DMS 273 (cell line): ENCODE measurements around the gene ENTPD1.
"Not testable (repeated sequence)": the region's sequence is repeated elsewhere in the genome, so short reads cannot be mapped to it uniquely, and the experiment has no call there.

Source experiments
- DNase-seq: peaks from one replicate; lab custom pipeline; 2025; ENCODE audit not compliant: unreplicated experiment; lab: John Stamatoyannopoulos, UW

The ENTPD1 gene

DNA sequence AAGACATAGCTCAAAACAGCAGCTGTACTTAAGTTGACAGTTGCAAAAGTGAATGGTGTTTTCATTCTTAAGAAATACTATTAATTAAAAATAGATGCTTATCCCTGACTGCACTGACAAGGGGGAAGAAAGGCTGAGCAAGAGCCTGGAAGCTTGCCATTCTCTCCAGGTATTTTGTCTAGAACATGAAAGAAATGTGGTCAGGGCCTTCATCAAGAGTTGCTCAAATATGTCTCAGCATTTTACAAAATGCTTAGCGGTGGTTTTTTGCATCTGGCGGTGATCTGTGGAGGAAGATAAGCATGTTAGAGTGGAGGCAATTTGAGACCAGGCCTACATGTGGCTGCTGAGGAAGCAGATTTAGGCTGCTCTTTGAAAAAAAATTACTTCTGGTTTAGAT, 105.4 kb downstream of the ENTPD1 start:
- DNase-seq: no peak

DNA sequence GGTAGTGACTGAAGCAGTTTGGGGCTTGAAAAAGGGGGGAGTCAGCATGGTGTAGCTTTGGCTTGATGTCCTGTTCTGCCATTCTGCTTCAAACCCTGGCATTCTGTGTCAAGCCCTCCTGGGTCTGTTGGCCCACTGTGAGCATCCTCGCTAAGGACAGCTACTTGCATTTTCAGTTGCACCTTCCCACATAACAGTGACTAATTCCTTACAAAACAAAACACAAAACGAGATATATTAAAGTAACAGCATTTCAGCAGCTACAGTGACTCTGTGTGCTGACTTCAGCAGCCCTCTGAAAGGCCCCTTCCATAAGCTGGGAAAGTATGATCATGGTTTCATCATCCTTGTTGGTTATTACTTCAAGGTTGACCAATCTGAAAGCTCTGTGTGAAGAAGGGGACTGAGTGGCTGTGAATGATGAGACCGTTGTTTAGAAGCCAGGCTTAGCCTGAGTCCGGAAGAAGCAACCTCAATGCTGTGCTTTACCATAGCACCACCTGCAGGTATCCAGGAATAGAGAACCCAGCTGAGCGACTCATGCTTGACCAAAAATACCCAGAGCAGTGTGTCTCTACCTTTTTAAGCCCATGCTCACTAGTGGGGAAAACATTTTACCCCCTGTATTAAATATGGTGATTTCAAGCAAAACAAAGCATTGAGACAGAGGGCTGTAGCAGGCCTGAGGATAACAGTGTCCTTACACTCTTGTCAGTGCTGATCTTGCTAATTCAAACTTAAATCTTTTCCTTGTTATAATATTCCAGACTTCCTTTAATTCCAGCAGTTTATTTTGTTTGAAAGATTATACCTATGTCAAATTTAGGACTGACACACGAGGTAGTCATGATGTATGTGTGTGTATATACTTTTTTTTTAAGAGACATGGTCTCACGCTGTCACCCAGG, 109.2 kb downstream of the ENTPD1 start:
- peak; percentile 47 for DNase-seq

DNA sequence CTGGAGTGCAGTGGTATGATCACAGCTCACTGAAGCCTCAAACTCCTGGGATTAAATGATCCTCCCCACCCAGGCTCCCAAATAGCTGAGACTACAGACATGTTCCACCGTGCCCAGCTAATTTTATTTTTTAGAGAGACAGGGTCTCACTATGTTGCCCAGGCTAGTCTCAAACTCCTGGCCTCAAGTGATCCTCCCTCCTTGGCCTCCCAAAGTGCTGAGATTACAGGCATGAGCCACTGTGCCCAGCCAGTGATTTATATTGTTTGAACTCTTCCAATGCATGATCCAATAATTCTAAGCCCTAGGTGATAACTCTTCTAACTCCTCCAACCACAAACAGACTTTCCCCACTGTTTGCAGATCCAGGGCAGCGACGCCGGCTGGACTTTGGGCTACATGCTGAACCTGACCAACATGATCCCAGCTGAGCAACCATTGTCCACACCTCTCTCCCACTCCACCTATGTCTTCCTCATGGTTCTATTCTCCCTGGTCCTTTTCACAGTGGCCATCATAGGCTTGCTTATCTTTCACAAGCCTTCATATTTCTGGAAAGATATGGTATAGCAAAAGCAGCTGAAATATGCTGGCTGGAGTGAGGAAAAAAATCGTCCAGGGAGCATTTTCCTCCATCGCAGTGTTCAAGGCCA, 110.0 kb downstream of the ENTPD1 start:
- DNase-seq: no peak

DNA sequence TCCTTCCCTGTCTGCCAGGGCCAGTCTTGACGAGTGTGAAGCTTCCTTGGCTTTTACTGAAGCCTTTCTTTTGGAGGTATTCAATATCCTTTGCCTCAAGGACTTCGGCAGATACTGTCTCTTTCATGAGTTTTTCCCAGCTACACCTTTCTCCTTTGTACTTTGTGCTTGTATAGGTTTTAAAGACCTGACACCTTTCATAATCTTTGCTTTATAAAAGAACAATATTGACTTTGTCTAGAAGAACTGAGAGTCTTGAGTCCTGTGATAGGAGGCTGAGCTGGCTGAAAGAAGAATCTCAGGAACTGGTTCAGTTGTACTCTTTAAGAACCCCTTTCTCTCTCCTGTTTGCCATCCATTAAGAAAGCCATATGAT, 110.5 kb downstream of the ENTPD1 start:
- no peak for DNase-seq

DNA sequence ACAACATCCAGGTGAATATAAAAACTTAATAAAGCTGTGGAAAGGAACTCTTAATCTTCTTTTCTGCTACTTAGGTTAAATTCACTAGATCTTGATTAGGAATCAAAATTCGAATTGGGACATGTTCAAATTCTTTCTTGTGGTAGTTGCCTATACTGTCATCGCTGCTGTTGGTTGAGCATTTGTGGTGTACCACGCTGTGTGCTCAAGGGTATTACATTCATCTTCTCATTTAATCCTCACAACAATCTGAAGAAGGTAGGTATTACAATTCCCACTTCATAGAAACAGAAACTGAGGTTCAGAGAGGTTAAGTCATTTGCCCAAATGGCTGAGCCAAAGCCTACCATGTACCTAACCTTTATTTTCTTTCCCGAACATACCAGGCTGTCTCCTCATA, 111.9 kb downstream of the ENTPD1 start:
- DNase-seq: no peak

DNA sequence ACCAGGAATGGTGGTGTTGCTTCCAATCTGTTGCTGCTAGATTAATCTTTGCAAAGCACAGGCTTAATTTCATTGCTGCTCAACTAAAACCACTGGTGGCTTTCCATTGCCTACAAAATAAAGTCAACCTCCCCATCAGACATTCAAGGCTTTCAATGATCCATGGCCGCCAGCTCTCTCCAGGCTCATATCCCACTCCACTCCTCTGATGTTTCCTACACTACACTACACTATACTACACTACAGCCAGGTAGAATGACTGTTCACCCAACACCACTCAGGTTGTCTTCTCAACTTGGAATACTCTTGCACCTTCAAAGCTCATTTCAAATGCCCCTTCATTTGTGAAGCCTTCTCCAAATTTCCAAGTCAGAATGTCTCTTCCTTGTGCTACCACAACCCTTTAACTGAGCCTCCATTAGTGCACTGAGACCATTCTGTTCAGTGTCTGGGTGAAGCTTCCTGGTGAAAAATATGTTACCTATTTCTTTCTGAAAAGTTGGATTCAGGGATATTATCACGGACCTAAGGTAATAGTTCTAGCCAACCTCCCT, 116.3 kb downstream of the ENTPD1 start:
- no peak for DNase-seq

DNA sequence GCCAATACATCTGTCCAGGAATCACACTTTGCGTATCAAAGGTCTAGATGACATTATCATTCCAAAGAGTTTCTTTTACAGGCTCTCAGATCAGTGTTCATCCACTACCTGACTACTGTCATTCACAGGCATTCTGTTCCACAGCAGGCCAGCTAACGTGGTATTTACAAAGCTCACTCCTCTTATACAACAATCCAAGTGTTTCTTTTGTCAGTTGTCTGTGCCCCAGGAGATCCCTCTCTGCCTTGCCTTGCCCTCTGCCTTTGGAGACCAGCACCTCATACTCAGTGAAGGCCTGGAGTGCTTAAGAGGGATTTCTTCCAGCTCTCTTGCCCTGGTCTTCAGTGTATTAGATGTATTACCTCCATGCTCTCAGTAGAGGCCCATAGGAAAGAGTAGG, 117.2 kb downstream of the ENTPD1 start:
- no peak for DNase-seq

DNA sequence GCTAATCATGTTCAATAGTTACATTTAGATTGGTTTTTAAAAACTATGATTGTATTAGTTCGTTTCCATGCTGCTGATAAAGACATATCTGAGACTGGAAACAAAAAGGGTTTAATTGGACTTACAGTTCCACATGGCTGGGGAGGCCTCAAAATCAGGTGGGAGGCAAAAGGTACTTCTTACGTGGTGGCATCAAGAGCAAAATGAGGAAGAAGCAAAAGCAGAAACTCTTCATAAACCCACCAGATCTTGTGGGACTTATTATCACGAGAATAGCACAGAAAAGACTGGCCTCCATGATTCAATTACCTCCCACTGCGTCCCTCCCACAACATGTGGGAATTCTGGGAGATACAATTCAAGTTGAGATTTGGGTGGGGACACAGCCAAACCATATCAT, 117.7 kb downstream of the ENTPD1 start:
- no peak for DNase-seq

DNA sequence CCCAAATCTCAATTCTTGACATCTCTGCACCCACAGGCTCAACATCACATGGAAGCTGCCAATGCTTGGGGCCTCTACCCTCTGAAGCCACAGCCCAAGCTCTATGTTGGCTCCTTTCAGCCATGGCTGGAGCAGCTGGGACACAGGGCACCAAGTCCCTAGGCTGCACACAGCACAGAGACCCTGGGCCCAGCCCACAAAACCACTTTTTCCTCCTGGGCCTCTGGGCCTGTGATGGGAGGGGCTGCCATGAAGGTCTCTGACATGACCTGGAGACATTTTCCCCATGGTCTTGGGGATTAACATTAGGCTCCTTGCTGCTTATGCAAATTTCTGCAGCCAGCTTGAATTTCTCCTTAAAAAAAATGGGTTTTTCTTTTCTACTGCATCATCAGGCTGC, 118.8 kb downstream of the ENTPD1 start:
- DNase-seq: not testable (repeated sequence)

DNA sequence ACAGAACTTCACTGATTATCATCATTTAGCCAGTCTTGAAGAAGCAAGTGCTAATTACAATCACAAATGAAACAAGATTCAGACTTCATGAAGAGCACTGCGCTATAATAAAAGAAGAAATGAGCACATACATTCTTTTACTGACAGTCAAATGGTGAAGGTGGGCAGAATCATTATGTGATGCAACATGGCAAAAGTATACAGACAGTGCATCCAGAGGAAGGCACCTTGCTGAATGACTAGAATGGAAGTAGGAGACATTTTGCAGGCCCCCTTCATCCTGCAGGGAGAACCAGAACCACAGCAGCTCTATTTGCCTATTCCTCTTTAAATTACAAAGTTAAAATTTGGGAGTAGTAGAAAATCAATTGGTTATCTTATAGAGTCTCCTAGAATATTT, 120.8 kb downstream of the ENTPD1 start:
- DNase-seq: no peak

DNA sequence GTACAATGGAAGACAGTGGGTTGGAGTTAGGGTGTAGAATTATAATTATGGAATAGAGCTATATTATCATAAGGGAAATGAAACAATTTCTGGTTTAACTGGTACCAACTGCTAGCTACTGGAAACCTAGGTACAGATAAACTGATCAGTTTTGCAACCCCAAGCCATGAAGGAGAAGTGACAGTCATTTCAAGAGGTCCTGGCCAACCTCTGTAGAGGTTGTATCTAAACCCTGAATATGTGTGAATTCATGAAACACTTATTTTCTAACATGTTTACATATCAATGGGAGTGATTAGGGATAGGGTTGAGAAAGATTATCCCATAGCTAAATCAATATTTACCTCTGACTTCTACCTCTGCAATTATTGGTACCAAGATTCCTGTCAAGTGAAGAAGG, 121.9 kb downstream of the ENTPD1 start:
- DNase-seq: no peak

DNA sequence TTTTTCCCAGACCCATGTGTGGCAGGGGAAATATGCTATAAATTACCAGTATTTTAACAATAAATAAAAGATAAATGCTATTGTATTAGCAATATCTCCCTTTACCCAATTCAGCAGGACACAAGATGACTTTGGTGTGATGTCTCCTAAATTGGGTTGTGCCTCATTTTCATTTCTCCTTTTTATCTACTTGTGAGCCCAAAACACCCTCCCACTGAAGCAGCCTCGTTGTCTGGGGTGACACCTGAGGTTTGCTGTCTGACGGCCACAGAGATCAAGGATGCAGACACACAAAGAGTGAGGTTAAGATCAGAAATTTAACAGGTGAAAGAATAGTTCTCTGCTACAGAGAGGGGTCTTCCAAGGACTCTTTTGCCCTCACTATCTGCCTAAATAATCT, 124.7 kb downstream of the ENTPD1 start:
- DNase-seq: no peak

DNA sequence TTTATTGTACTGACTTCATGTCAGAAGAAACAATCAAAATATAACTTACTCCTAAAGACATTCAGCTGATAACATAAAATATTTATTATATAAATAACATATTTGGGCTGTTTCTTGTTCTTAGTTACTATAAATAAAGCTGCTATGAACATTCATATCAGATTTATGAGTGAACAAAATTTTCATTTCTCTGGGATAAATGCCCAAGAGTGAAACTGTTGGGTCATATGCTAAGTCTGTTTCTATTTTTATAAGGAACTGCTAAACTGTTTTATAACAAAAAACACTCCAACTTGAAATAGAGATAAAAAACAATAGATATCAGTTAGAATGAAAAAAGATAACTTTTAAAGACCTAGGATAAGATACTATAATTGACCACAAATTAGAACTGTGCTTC, 125.4 kb downstream of the ENTPD1 start:
- no peak for DNase-seq

DNA sequence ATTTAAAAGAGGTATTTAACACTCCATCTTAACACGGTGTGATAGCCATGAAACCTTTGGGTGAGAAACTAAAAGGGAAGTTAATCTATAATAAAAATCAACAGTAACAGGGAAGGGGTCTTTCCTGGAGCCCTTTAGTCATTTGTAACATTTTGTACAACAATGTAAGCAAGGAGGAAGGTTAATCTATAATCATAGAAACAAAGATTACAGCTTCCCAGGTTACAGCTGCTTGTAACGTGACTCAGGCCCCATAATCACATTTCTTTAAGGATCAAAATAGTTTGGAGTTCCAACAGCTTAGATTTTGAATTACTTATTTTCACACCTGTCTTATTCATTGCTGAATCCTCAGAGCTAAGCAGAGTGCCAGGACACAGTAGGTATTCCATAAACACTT, 133.9 kb downstream of the ENTPD1 start:
- no peak for DNase-seq

DNA sequence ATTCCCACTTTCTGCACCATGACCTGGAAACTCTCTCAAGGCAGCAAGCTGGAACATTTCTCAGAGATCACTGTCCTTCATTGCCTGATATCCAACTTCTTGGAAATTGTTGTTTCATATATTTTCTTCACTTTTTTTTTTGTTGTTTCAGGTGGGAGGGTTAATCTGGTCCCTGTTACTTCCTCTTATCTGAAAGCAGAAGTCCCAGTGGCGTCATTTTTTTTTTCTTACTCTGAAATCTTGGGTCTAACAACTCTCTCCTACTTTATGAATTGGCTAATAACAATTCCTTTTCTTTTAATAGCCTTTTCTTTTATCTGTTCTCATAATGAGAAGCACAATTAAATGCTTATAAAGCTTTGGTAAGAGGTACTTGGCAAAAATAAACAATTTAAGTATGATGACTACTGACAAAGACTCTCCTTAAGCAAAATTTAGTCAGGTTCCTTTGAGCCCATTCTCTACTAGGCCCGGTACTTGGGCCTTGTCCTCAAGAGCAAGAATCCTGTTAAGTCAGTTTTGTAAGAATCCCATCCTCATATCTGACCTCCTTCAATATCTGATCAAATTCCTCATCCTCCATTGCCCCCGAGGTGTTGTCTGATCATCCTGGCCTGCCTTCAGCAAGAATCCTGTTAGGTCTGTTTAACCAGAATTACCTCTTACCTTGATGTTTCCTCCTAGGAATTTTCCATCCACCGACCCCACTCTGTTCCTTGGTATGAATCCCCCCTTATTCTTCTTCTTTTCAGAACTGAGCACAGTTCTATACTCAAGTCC, 140.3 kb downstream of the ENTPD1 start:
- no peak for DNase-seq

DNA sequence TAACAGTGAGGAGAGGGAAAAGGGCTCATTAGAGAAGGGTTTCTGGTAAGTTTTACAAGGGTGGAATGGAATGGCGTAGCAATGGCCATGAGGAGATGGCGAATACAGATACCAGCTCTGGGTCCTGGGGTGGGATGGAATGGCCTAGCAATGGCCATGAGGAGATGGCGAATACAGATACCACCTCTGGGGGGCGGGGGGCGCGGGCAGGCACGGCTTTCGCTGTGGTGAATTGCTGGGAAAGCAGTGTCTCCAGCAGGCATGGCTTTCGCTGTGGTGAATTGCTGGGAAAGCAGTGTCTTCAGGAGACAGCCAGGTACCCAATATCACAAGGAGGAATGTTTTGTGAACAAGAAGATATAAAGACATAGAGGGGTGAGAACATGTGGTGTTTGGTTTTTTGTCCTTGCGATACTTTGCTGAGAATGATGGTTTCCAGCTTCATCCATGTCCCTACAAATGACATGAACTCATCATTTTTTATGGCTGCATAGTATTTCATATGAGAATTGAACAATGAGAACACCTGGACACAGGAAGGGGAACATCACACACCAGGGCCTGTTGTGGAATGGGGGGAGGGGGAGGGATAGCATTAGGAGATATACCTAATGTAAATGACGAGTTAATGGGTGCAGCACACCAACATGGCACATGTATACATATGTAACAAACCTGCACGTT, 150.1 kb downstream of the ENTPD1 start:
- not testable (repeated sequence) for DNase-seq

DNA sequence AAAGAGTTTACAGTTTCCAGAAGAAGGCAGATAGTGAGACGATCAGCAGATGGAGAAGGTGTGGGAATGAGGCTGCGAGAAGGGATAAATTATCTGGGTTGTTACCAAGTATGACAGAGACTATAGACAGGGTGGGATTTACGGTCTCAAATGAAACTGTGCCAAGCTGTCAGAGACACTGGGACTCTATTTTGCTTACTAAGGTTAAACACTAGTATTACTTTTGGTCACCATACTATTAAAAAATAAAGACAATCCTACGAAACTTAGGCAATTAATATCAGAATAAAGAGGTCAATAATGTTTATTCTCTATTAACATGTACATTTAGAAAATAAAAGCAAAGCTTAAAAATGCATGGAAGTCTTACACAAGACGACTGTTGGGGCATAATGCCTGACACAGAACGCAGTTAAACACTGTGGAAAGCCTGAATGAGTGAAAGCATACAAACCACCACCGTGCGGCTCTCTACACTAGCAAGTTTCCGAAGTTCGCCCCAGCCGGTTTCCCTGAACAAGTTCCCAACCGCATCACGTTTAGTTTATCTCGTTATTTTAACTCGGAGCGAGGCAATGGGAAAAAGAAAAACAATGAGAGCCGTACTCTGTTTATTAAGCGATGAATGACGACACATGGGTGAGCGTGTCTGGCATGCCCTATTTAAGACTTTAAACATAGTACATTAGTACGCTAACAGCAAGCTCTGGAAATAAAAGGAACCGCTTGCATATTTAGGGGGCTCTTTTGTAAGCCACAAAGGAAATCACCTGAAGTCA, 150.9 kb downstream of the ENTPD1 start:
- peak; percentile 80 for DNase-seq

DNA sequence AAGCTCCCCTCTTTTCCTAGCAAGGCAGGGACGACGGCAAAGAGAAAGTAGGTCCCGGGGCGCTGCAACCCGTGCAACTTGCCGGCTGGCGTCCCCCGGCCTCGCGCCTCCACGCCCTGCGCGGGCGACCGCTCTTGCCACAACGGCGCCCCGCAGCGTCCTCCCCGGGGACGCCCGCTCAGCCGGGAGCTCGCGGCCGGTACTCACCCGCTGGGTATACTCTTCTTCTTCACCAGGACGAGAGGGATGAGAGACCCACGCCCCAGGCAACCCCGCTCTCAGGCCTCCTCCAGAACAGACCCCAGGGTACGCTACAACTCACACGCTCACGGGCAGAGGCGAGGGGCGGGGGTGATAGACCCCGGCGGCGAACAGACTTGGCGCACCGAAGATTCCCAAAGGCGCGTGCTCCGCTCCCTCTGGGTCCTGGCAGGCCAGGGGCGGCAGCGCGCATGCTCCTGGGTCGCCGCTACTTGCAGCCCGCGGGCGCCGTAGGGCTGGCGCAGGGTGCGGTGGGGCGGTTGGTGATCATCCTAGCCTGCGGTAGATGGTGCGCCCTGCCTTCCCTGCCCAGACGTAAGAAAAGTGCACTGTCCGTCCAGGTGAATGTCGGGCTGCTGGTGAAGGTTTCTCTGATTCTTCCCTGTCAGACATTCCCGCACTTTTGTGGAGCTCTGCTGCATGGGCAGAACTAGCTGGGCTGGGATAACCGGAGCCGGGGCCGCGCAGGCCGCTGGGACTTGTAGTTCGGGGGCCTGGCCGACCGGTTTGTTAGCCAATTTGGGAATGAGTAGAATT, 151.7 kb downstream of the ENTPD1 start, which contains the start of gene CC2D2B:
Gene CC2D2B, plus strand, starts transcription at position 520 of the 798 bp plus-strand sequence. CDS start 3,349 bp downstream, outside the sequence.
- DNase-seq: peak; percentile 89

DNA sequence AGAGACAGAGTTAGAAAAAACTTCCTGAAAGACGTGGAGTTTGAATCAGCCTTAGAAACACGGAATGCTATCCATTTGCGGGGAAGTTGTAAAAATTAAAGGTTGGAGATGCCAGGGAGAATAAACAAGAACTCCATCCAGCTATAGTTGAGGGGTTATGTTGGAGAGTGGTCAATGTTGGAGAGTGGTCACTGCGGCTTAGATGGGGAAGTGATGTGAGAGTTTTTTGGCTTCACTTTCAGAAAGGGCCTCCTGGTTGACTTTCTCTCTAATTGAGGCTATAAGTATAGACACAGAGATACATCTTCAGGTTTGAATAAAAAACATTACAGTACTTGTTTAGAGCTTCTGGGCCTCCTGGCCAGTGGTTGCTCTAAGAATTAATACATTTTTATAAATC, 152.5 kb downstream of the ENTPD1 start:
- no peak for DNase-seq
